Progenitor cell of endocrine pancreas (in vitro differentiated cells): Measurements from ENCODE around the gene DNAH11. TPM values are rescaled to one million over a fixed set of nuclear protein-coding genes. Genes with fewer than 3 reads are reported as not detected.
"Not testable (repeated sequence)": the region's sequence is repeated elsewhere in the genome, so short reads cannot be mapped to it uniquely, and the experiment has no call there.

Experiments used
- DNase-seq: peaks from one replicate; pipeline ENCODE4 v3.0.0; 2021; ENCODE audit warnings: low spot score; ENCODE audit not compliant: unreplicated experiment
- H3K27ac Mint-ChIP-seq: 2 replicates; pipeline ENCODE4 v1.8.0; 2021; ENCODE audit warnings: mild to moderate bottlenecking, moderate library complexity, mixed read lengths
- H3K27me3 Mint-ChIP-seq: 2 replicates; pipeline ENCODE4 v1.8.0; 2021; ENCODE audit warnings: mixed read lengths
- H3K36me3 Mint-ChIP-seq: 2 replicates; pipeline ENCODE4 v1.8.0; 2022; ENCODE audit warnings: mixed read lengths; ENCODE audit not compliant: insufficient read depth
- H3K4me1 Mint-ChIP-seq: 2 replicates; pipeline ENCODE4 v1.8.0; 2021; ENCODE audit warnings: low read depth, mixed read lengths
- H3K4me3 Mint-ChIP-seq: 2 replicates; pipeline ENCODE4 v1.8.0; 2021; ENCODE audit warnings: low read depth, mild to moderate bottlenecking, moderate library complexity, mixed read lengths
- H3K9me3 Mint-ChIP-seq: 2 replicates; pipeline ENCODE4 v1.8.0; 2021; ENCODE audit warnings: low read depth, mixed read lengths
- CTCF ChIP-seq: fragments of 200-600 bp; sonication (generic); IDR thresholded peaks from one replicate; pipeline ENCODE4 v1.5.0; 2021; ENCODE audit warnings: antibody characterized with exemption, mild to moderate bottlenecking; ENCODE audit not compliant: unreplicated experiment
- total RNA-seq: library from RNA; stranded (reverse); gene quantifications from 2 replicates; pipeline ENCODE4 v1.2.1, GENCODE V29; 2021

Gene DNAH11
- total RNA-seq, 1 donor from 2014 or later = 1.6 TPM

DNA sequence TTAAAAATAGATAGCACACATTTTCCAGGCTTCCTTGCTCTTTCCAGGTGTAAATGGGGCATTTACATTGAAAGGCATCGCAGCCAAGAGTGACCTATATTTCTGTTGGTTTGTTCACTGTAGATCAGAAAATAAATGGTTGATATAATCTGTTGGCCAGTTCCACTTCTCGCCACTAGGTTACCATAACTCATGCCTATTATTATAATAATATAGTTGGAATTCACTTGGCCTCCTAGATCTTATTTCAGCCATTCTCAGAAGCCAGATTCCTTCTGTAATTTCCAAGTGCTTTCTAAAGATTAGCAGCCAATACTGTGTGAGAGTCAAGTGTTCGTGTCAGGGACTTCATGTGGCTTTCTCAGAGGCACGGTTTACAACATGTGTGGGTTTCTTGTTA is 179.5 kb downstream of the DNAH11 start:
- peaks cover 2% of the 10 kb centered on the region for H3K27me3 Mint-ChIP-seq
- H3K9me3 Mint-ChIP-seq = no peaks in the 10 kb centered on the region
- TF ChIP-seq CTCF = peak; percentile 32
- H3K36me3 Mint-ChIP-seq = no peaks in the 10 kb centered on the region
- no peak overlapping the region for H3K4me3 Mint-ChIP-seq
- DNase-seq = no peak
- no peaks in the 10 kb centered on the region for H3K4me1 Mint-ChIP-seq
- H3K27ac Mint-ChIP-seq = no peak overlapping the region

GRCh38 chr7:21724562-21724961 is 181.7 kb downstream of the DNAH11 start:
- H3K36me3 Mint-ChIP-seq = no peaks in the 10 kb centered on the region
- H3K9me3 Mint-ChIP-seq = no peaks in the 10 kb centered on the region
- H3K4me1 Mint-ChIP-seq = no peaks in the 10 kb centered on the region
- TF ChIP-seq CTCF = no peak
- H3K4me3 Mint-ChIP-seq = no peak overlapping the region
- no peak overlapping the region for H3K27ac Mint-ChIP-seq
- peaks cover 2% of the 10 kb centered on the region for H3K27me3 Mint-ChIP-seq
- DNase-seq = no peak

DNA sequence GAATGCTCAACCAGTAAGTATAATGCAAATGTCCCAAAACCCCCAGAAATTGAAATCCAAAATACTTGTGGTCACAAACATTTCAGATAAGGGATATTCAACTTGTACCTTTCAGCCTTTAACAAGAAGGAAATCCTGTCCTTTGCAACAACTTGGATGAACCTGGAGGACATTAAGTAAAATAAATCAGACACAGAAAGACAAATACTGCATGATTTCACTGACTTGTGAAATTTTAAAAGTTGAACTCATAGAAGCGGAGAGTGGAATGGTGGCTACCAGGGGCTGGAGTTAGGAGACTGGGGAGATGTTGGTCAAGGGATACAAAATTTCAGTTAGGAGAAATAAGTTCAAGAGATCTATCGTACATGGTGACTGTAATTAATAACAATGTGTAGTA is 187.6 kb downstream of the DNAH11 start:
- no peak for DNase-seq
- Mint-ChIP-seq H3K4me3 (no peak overlapping the region), H3K36me3 (no peaks in the 10 kb centered on the region), H3K27me3 (no peaks in the 10 kb centered on the region), H3K9me3 (no peaks in the 10 kb centered on the region), H3K27ac (no peak overlapping the region), H3K4me1 (no peaks in the 10 kb centered on the region)
- TF ChIP-seq CTCF = no peak

- H3K9me3 Mint-ChIP-seq = no peaks in the 10 kb centered on the region
- H3K4me3 Mint-ChIP-seq = no peak overlapping the region
- TF ChIP-seq CTCF = no peak
- no peak overlapping the region for H3K27ac Mint-ChIP-seq
- DNase-seq = no peak
- no peaks in the 10 kb centered on the region for H3K4me1 Mint-ChIP-seq
- H3K36me3 Mint-ChIP-seq = no peaks in the 10 kb centered on the region
- H3K27me3 Mint-ChIP-seq = no peaks in the 10 kb centered on the region
Observed at GRCh38 chr7:21731977-21732376, 189.1 kb downstream of the DNAH11 start.

DNA sequence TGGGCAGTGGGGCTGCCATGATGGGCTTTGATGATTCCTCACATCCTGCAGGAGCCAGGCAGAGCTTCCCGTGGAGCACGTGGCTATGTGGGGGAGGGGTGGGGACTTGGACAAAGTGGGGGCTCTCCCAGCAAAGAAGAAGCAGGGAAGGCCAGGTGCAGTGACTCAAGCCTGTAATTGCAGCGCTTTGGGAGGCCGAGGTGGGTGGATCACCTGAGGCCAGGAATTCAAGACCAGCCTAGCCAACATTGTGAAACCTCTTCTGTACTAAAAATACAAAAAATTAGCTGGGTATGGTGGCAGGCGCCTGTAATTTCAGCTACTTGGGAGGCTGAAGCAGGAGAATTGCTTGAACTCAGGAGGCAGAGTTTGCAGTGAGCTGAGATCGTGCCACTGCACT is 190.1 kb downstream of the DNAH11 start:
- H3K4me1 Mint-ChIP-seq, H3K9me3 Mint-ChIP-seq, H3K27ac Mint-ChIP-seq, H3K36me3 Mint-ChIP-seq, H3K4me3 Mint-ChIP-seq, H3K27me3 Mint-ChIP-seq, DNase-seq: not testable (repeated sequence)

DNA sequence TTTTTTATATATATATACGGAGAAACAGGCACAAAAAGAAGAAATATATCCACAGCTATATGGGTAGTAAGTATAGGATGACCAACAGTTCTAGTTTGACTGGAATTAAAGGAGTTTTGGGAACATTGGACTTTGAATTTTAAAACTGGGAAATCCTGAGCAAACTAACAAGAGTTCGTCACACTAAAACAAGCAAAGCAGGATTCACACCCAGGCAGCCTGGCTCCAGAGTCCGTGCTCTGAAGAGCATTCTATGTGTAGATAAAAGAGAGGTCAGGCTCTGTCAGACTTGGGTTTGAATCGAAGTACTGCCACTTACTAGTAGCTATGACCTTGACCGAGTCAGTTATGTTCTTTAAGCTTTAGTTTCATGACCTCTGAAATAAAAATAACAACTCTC is 191.0 kb downstream of the DNAH11 start:
- H3K27me3 Mint-ChIP-seq = no peaks in the 10 kb centered on the region
- H3K9me3 Mint-ChIP-seq = no peaks in the 10 kb centered on the region
- no peak for DNase-seq
- no peaks in the 10 kb centered on the region for H3K4me1 Mint-ChIP-seq
- no peak for TF ChIP-seq CTCF
- no peaks in the 10 kb centered on the region for H3K36me3 Mint-ChIP-seq
- no peak overlapping the region for H3K27ac Mint-ChIP-seq
- H3K4me3 Mint-ChIP-seq = no peak overlapping the region
